Loucy (cell line): ENCODE results near the gene AATK.

Experiments used
- EZH2phosphoT487 ChIP-seq: fragments of 200-600 bp; IDR thresholded peaks from 2 replicates; pipeline ENCODE4 v1.6.1; 2018; ENCODE audit warnings: antibody characterized with exemption, mild to moderate bottlenecking, moderate library complexity, borderline replicate concordance
- TF ChIP-seq, protein P1 (sequence below): fragments of 200-600 bp; sonication (generic); conservative IDR thresholded peaks from 2 replicates; pipeline ENCODE4 v1.5.1; 2014; ENCODE audit warnings: mild to moderate bottlenecking, antibody characterized with exemption, low read length

DNA sequence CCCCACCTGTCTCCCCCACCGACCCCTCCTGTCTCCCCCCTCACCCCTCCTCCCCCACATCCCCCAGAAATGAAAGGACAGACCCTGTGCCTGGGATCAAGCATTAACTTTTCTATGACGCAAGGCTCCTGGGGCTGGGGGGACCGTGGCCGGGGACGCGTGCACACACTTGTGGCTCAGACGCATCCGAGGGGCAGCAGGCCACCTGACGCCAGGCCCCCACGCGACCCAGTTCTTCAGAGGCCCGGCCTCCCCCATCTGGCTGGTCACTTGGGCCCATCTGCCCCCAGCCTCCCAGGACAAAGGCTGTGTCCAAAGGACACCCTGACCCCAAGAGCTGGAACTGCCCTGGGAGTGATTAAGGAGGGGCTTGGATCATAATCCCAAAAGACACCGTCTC is 14.7 kb downstream of the AATK start:
- TF ChIP-seq, protein P1, sequence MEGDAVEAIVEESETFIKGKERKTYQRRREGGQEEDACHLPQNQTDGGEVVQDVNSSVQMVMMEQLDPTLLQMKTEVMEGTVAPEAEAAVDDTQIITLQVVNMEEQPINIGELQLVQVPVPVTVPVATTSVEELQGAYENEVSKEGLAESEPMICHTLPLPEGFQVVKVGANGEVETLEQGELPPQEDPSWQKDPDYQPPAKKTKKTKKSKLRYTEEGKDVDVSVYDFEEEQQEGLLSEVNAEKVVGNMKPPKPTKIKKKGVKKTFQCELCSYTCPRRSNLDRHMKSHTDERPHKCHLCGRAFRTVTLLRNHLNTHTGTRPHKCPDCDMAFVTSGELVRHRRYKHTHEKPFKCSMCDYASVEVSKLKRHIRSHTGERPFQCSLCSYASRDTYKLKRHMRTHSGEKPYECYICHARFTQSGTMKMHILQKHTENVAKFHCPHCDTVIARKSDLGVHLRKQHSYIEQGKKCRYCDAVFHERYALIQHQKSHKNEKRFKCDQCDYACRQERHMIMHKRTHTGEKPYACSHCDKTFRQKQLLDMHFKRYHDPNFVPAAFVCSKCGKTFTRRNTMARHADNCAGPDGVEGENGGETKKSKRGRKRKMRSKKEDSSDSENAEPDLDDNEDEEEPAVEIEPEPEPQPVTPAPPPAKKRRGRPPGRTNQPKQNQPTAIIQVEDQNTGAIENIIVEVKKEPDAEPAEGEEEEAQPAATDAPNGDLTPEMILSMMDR = no peak
- no peak for TF ChIP-seq EZH2phosphoT487
